GM12878 (cell line): ENCODE data around the gene OPRL1. TPM values are rescaled to one million over a fixed set of nuclear protein-coding genes. Genes with fewer than 3 reads are reported as not detected.

ENCODE experiments used
- CREB1 ChIP-seq: IDR thresholded peaks from 2 replicates; pipeline ENCODE4 v1.6.1; 2012; ENCODE audit warnings: low read depth, mild to moderate bottlenecking, inconsistent platforms
- DPF2 ChIP-seq: fragments of 450-650 bp; IDR thresholded peaks from 2 replicates; pipeline ENCODE4 v1.6.1; 2017; ENCODE audit warnings: mild to moderate bottlenecking
- ETV6 ChIP-seq, 2 experiments: fragments of 450-650 bp in 1 of 2; IDR thresholded peaks in 1 of 2; conservative IDR thresholded peaks in 1 of 2; 2 replicates each; pipeline ENCODE4 v1.6.1; 2014; ENCODE audit warnings: antibody characterized with exemption in 1 of 2, borderline replicate concordance in 1 of 2, low read depth in 1 of 2, mild to moderate bottlenecking in 1 of 2, moderate library complexity in 1 of 2
- FOXM1 ChIP-seq: IDR thresholded peaks from 2 replicates; pipeline ENCODE4 v1.6.1; 2012; ENCODE audit warnings: low read depth, mild to moderate bottlenecking, inconsistent platforms, low read length, moderate library complexity
- HCFC1 ChIP-seq: fragments of 150-350 bp; IDR thresholded peaks from 2 replicates; pipeline ENCODE4 v1.6.1; 2014; ENCODE audit warnings: low read length
- KDM1A ChIP-seq: fragments of 200-600 bp; sonication (generic); IDR thresholded peaks from 2 replicates; pipeline ENCODE4 v1.6.1; 2016; ENCODE audit warnings: borderline replicate concordance
- MYC ChIP-seq: IDR thresholded peaks from 2 replicates; pipeline ENCODE4 v1.6.1; 2011; ENCODE audit warnings: mild to moderate bottlenecking, low read length, moderate library complexity, inconsistent platforms; ENCODE audit not compliant: insufficient read depth, insufficient replicate concordance, insufficient read length, severe bottlenecking
- NR2C1 ChIP-seq: fragments of 450-650 bp; IDR thresholded peaks from 2 replicates; pipeline ENCODE4 v1.6.1; 2017; ENCODE audit warnings: antibody characterized with exemption, mild to moderate bottlenecking, moderate library complexity
- NRF1 ChIP-seq: conservative IDR thresholded peaks from 2 replicates; pipeline ENCODE4 v1.6.1; 2011; ENCODE audit warnings: mild to moderate bottlenecking, low read depth, low read length, improper control_type of control experiment
- PAX8 ChIP-seq: fragments of 450-650 bp; IDR thresholded peaks from 2 replicates; pipeline ENCODE4 v1.6.1; 2017; ENCODE audit warnings: mild to moderate bottlenecking, moderate library complexity
- SMAD1 ChIP-seq: fragments of 450-650 bp; IDR thresholded peaks from 2 replicates; pipeline ENCODE4 v1.6.1; 2018; ENCODE audit warnings: mild to moderate bottlenecking, low read depth; ENCODE audit not compliant: partially characterized antibody
- SREBF1 ChIP-seq: IDR thresholded peaks from 2 replicates; pipeline ENCODE4 v1.6.1; 2012; ENCODE audit warnings: mild to moderate bottlenecking, low read length
- SRF ChIP-seq, 2 experiments: IDR thresholded peaks; 2 replicates each; pipeline ENCODE4 v1.6.1; 2011; ENCODE audit warnings: low read depth in 2 of 2, low read length in 2 of 2, mild to moderate bottlenecking in 1 of 2, moderate library complexity in 1 of 2
- WRNIP1 ChIP-seq: IDR thresholded peaks from 2 replicates; pipeline ENCODE4 v1.6.1; 2011; ENCODE audit warnings: low read depth, low read length, improper control_type of control experiment, borderline replicate concordance
- ZBED1 ChIP-seq: IDR thresholded peaks from 2 replicates; pipeline ENCODE4 v1.6.1; 2016; ENCODE audit warnings: borderline replicate concordance
- ZNF384 ChIP-seq: IDR thresholded peaks from 2 replicates; pipeline ENCODE4 v1.6.1; 2012; ENCODE audit warnings: low read depth, mild to moderate bottlenecking, low read length, improper control_type of control experiment, borderline replicate concordance
- polyA plus RNA-seq, 11 experiments: library from polyadenylated mRNA; depleted of rRNA in 4 of 11; unstranded in 6 of 11; stranded (reverse) in 5 of 11; fragments of >200 nt; fragmentation: Nextera tagmentation in 4 of 11; fragmentation: Illumina TruSeq in 1 of 11; extraction: Ambion mirVana in 4 of 11; extraction: Trizol in 1 of 11; gene quantifications; 1 replicate in 1 of 11; 2 replicates in 10 of 11; pipeline versions ENCODE4 v1.2.1 to v1.2.3, GENCODE V29; 2011 to 2016; ENCODE audit warnings: inconsistent platforms in 2 of 11, missing spikeins in 2 of 11, low read depth in 1 of 11
- total RNA-seq, 4 experiments: library from RNA; depleted of rRNA in 3 of 4; stranded (reverse); fragments of >200 nt in 3 of 4; fragmentation: Illumina TruSeq in 1 of 4; extraction: Trizol in 1 of 4; gene quantifications; 2 replicates each; pipeline versions ENCODE4 v1.2.1 to v1.2.3, GENCODE V29; 2013 to 2021
- TF ChIP-seq, protein P1 (sequence below): IDR thresholded peaks from 2 replicates; pipeline ENCODE4 v1.6.1; 2012; ENCODE audit warnings: low read length, inconsistent platforms
- TF ChIP-seq, protein P2 (sequence below): fragments of 450-650 bp; IDR thresholded peaks from 2 replicates; pipeline ENCODE4 v1.6.1; 2017; ENCODE audit warnings: mild to moderate bottlenecking, moderate library complexity
- TF ChIP-seq, protein P3 (sequence below): IDR thresholded peaks from 2 replicates; pipeline ENCODE4 v1.6.1; 2011; ENCODE audit warnings: borderline replicate concordance, low read depth, mild to moderate bottlenecking, moderate library complexity, mixed read lengths, low read length; ENCODE audit not compliant: insufficient read depth; ENCODE audit errors: extremely low read length
- TF ChIP-seq, protein P4 (sequence below): fragments of 150-350 bp; IDR thresholded peaks from 2 replicates; pipeline ENCODE4 v1.6.1; 2016; ENCODE audit warnings: low read depth, low read length

OPRL1 gene
- total and polyA plus RNA-seq, 10 of the 15 experiments (the other 5 are each of a cell fraction or from before 2014, with no cell fraction given) = 0.04 to 0.41 (median 0.24) TPM; not detected in 1

DNA sequence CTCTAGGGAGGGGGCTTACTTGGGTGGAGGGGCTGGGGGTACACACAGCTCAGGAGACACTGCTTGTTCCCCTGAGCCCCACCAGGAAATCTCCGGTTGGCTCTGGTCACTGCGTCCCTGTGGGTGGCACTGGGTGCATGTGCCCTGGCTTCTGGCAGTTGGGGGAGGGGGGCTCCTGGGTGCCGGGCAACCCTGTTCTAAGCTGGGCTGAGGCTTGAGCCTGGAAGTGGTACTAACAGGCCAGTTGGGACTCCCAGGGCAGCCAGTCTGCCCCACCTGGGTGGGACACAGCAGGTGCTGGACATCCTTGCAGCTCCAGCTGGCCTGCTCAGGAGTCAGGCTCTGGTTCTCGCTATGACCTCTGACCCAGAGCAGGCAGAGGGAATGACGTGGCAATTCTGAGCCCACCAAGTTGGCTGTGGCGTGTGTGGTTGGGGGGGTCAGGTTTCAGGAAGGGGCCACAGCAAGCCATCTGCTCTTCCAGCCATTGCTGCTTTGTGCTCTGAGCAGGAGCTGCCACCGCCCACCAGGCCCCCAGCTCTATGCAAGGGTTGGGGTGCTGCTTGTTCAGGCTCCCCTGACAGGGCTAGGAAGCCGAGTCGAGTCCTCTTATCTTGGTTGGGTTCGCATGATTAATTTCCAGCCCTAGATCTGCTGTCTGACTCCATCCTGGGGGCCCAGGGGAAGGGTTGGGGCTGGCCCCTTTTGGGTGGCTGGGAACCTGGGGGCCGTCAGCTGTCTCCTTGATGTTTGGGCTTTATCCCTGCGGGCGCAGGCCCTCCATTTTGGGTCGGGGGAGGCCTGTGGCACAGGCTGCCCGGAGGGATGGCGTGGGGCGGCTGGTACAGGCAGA, 43.3 kb upstream of the OPRL1 start (continued):
- TF ChIP-seq NRF1 = no peak
- no peak for TF ChIP-seq FOXM1
- TF ChIP-seq, protein P1, sequence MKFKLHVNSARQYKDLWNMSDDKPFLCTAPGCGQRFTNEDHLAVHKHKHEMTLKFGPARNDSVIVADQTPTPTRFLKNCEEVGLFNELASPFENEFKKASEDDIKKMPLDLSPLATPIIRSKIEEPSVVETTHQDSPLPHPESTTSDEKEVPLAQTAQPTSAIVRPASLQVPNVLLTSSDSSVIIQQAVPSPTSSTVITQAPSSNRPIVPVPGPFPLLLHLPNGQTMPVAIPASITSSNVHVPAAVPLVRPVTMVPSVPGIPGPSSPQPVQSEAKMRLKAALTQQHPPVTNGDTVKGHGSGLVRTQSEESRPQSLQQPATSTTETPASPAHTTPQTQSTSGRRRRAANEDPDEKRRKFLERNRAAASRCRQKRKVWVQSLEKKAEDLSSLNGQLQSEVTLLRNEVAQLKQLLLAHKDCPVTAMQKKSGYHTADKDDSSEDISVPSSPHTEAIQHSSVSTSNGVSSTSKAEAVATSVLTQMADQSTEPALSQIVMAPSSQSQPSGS = no peak
- TF ChIP-seq ZNF384 = no peak
- no peak for TF ChIP-seq SREBF1
- TF ChIP-seq ZBED1 = no peak
- TF ChIP-seq PAX8 = no peak
- no peak for TF ChIP-seq SMAD1
- TF ChIP-seq DPF2 = no peak; the same call in 1 of the 2 replicates
- no peak for TF ChIP-seq ETV6 (conservative IDR thresholded peaks at IDR 0.05 in 1 of 2, IDR thresholded peaks at IDR 0.05 in 1 of 2; ENCODE audit: borderline replicate concordance in 1 of 2, low read depth in 1 of 2)
- no peak for TF ChIP-seq WRNIP1
- no peak for TF ChIP-seq MYC
- TF ChIP-seq KDM1A = no peak
- no peak for TF ChIP-seq SRF (IDR thresholded peaks at IDR 0.05; ENCODE audit: low read depth in 2 of 2, low read length in 2 of 2)
- no peak for TF ChIP-seq HCFC1
- TF ChIP-seq, protein P2, sequence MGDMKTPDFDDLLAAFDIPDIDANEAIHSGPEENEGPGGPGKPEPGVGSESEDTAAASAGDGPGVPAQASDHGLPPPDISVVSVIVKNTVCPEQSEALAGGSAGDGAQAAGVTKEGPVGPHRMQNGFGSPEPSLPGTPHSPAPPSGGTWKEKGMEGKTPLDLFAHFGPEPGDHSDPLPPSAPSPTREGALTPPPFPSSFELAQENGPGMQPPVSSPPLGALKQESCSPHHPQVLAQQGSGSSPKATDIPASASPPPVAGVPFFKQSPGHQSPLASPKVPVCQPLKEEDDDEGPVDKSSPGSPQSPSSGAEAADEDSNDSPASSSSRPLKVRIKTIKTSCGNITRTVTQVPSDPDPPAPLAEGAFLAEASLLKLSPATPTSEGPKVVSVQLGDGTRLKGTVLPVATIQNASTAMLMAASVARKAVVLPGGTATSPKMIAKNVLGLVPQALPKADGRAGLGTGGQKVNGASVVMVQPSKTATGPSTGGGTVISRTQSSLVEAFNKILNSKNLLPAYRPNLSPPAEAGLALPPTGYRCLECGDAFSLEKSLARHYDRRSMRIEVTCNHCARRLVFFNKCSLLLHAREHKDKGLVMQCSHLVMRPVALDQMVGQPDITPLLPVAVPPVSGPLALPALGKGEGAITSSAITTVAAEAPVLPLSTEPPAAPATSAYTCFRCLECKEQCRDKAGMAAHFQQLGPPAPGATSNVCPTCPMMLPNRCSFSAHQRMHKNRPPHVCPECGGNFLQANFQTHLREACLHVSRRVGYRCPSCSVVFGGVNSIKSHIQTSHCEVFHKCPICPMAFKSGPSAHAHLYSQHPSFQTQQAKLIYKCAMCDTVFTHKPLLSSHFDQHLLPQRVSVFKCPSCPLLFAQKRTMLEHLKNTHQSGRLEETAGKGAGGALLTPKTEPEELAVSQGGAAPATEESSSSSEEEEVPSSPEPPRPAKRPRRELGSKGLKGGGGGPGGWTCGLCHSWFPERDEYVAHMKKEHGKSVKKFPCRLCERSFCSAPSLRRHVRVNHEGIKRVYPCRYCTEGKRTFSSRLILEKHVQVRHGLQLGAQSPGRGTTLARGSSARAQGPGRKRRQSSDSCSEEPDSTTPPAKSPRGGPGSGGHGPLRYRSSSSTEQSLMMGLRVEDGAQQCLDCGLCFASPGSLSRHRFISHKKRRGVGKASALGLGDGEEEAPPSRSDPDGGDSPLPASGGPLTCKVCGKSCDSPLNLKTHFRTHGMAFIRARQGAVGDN = peak; percentile 95
- TF ChIP-seq, protein P3, sequence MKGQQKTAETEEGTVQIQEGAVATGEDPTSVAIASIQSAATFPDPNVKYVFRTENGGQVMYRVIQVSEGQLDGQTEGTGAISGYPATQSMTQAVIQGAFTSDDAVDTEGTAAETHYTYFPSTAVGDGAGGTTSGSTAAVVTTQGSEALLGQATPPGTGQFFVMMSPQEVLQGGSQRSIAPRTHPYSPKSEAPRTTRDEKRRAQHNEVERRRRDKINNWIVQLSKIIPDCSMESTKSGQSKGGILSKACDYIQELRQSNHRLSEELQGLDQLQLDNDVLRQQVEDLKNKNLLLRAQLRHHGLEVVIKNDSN = no peak
- peak; percentile 79 for TF ChIP-seq NR2C1
- TF ChIP-seq CREB1 = no peak
- TF ChIP-seq, protein P4, sequence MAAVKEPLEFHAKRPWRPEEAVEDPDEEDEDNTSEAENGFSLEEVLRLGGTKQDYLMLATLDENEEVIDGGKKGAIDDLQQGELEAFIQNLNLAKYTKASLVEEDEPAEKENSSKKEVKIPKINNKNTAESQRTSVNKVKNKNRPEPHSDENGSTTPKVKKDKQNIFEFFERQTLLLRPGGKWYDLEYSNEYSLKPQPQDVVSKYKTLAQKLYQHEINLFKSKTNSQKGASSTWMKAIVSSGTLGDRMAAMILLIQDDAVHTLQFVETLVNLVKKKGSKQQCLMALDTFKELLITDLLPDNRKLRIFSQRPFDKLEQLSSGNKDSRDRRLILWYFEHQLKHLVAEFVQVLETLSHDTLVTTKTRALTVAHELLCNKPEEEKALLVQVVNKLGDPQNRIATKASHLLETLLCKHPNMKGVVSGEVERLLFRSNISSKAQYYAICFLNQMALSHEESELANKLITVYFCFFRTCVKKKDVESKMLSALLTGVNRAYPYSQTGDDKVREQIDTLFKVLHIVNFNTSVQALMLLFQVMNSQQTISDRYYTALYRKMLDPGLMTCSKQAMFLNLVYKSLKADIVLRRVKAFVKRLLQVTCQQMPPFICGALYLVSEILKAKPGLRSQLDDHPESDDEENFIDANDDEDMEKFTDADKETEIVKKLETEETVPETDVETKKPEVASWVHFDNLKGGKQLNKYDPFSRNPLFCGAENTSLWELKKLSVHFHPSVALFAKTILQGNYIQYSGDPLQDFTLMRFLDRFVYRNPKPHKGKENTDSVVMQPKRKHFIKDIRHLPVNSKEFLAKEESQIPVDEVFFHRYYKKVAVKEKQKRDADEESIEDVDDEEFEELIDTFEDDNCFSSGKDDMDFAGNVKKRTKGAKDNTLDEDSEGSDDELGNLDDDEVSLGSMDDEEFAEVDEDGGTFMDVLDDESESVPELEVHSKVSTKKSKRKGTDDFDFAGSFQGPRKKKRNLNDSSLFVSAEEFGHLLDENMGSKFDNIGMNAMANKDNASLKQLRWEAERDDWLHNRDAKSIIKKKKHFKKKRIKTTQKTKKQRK = no peak
